GM13977 (cell line): ENCODE measurements around the gene ZACN.

Experiments used
- DNase-seq: peaks from one replicate; pipeline ENCODE4 v3.0.0; 2012; ENCODE audit warnings: low spot score
- in situ Hi-C: fragments of 300-500 bp; cut with MboI; formaldehyde crosslinking; loops from one replicate; pipeline ENCODE4 v1.12.0; 2022; ENCODE audit warnings: low sequenced_read_pairs, low pct_unique_long_range_greater_than_20kb, mixed read lengths, inconsistent platforms; ENCODE audit not compliant: unreplicated experiment
- TF ChIP-seq, protein P1 (sequence below): IDR thresholded peaks from 2 replicates; pipeline ENCODE4 v1.5.1; 2012; ENCODE audit warnings: mild to moderate bottlenecking, control low read depth; ENCODE audit not compliant: insufficient read depth; ENCODE audit errors: extremely low read depth, missing control alignments

ZACN gene

DNA sequence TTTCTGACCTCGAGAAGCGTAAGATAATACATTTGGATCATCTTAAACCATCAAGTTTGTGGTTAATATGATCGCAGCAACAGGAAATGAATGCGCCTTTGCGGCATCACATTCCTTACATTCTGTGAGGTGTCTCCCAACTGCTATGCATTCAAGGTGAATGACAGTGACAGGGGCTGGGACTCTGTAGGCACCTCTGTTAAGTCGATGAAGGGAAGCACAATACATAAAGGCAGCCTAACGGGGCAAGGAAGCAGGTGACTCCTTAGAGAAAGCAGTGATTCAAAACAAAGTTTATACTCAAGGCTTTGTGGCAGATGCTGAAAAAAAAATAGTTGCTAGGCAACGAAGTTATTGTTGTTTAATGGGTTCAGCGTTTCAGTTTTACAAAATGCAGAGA is 30.3 kb upstream of the ZACN start:
- TF ChIP-seq, protein P1, sequence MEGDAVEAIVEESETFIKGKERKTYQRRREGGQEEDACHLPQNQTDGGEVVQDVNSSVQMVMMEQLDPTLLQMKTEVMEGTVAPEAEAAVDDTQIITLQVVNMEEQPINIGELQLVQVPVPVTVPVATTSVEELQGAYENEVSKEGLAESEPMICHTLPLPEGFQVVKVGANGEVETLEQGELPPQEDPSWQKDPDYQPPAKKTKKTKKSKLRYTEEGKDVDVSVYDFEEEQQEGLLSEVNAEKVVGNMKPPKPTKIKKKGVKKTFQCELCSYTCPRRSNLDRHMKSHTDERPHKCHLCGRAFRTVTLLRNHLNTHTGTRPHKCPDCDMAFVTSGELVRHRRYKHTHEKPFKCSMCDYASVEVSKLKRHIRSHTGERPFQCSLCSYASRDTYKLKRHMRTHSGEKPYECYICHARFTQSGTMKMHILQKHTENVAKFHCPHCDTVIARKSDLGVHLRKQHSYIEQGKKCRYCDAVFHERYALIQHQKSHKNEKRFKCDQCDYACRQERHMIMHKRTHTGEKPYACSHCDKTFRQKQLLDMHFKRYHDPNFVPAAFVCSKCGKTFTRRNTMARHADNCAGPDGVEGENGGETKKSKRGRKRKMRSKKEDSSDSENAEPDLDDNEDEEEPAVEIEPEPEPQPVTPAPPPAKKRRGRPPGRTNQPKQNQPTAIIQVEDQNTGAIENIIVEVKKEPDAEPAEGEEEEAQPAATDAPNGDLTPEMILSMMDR, result no peak
- DNase-seq, result no peak
- in situ Hi-C loops, result no loop called here

DNA sequence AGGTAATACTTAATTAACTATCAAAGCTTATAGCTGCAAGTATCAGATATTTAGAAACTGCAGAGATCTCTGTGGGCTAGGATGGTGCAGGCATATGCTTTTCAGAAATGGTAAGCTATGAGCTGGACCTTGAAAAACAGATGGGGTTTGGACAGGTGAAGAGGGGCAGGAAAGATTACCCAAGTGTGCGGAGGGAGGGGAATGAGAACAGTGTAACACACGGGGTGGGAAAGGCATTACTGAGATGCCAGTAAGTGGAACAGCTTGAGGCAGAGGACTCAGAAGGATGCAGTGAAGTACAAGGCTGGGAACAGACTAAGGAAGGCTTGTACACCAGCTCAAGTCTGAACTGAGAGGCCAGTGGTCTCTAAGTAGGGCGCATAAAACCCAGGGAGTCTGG is 29.7 kb upstream of the ZACN start:
- TF ChIP-seq, protein P1, result no peak
- DNase-seq, result no peak
- in situ Hi-C loops, result no loop called here

DNA sequence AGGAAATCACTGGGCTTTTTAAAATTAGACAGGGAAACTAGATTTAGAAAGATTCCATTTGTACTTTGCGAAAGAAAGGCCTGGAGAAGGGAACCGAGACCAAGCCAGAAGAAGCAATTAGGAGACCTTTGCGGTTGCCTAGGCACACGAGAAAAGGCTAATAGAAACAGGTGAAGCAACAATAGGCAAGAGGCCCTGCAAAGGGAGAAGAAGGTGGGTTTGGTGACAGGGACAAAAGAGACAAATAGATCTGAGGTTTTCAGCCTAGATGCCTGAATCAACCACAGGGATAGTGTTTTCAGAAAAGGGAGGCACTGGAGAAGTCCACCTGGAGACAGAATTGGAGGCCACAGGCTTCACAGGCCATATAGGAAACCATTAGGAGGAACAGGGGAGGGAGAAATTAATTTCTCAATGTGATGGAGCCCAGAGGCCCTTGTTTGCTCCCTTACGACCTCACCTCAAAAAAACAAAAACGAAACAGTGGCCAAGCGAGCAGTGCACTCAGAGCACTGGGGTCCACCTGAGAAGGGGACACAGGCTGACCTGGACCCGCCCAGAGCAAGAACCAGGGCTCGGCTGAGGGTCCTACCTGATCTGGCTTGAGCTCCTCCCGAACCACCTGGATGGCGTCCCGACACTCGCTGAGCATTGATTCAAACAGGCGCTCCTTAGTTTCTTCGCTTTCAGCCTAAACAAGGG is 29.0 kb upstream of the ZACN start:
- TF ChIP-seq, protein P1, result no peak
- no peak for DNase-seq
- in situ Hi-C loops, result no loop called here

DNA sequence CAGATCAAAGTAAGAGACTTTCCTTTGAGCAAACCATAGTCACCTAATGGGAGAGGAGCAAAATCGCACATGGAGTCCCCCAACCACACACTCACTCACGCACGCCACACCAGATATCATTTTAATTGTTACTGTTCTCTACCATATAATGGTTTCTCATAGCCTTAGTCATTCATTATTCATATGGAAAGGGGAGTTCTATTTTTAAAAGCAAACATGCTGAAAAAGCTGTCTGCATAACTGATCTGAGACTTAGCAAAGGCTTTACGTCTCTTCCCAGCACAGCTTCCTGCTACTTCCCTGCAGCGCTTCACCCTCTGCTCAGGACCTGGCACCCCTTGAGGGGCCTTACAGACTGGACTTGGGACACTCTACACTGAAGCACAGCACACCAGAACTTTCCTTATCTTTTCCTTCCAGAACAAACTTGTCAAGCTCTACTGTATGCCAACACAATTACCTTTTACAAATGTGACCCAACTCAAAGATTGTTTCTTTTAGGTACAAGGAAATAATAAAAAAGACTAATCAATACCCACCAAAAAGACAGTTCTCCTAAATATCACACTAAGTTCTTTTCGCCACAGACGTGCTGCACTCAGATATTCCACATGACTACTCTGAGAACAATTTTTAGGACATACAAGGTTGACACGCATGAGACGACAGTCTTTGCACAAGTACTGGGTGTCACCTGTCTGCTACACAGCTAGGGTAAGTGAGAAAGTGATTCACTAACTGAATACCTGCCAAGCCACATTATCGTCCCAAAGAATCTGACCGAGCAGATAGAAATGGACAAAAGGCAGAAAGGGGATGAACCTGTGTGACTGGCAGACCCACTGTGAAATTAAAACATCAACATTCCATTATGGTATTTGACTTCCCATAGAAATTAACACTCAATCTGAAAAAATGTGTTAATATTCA is 28.2 kb upstream of the ZACN start:
- DNase-seq, result no peak
- in situ Hi-C loops, result no loop called here
- TF ChIP-seq, protein P1, result no peak

DNA sequence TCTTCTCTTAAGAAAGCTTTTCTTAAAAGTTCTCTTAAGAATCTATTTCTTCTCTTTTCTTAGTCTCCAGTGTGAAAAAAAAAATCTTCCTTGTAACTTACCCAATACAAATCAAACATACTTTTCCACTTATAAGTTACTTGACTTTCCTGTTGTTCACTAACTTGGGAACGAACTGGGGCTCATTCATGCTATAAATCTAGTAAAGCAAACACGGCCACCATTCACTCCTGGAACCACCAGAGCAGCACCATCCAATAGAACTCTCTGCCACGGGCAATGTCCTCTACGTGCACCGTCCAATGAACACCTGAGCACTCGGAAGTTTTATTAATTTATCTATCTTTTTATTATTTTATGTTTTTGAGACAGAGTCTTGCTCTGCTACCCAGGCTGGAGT is 27.4 kb upstream of the ZACN start:
- in situ Hi-C loops, result no loop called here
- DNase-seq, result no peak
- TF ChIP-seq, protein P1, result no peak

DNA sequence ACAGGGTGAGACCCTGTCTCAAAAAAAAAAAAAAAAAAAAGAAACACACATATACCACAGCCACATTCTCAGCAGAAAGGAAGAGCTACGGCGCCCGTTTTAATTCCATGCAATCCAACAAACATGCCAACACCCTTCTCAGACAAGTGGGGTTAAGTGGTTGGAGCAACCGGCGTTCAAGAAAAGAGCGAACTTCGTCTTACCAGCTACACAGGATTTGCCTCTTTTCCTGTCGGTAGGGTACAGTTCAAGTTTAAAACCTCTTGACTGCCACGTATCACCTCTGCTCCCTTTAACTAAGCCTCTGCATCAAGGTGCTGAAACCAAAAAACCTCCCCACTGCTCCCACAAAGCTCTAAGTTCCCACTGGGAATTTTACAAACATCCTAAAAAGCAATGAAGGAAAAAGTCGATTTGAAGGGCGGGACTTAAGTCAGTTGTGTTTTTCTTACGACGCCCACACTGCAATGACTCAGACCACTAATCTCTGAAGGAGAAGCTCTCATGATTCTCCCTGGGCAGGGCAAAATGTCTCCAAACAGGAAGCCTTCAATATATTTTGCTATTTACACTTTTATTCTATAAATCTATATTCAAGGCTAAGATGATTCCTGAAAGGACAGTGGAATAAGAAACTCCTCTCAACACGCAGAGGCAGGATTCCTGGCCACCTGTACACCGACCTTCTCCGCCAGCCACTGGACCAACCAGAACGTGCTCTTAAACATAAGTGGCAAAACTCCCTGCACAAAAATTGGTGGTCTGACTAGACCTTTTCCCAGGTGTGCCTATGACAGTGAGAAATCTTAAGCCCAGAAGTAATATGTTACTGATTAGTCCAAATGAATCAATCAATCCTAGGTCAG is 25.5 kb upstream of the ZACN start:
- no peak for DNase-seq
- TF ChIP-seq, protein P1, result no peak
- in situ Hi-C loops, result no loop called here
